Effector memory CD4-positive, alpha-beta T cell (primary cell): ENCODE results near the gene CFAP73.

Experiments
- DNase-seq, 3 donors: peaks; one replicate each; pipeline ENCODE4 v3.0.0-alpha.2; 2020
- H3K27ac ChIP-seq: 2 replicates; pipeline ENCODE4 v1.7.0; 2013; ENCODE audit warnings: mild to moderate bottlenecking, low read length, moderate library complexity; ENCODE audit not compliant: insufficient read depth, poor library complexity, severe bottlenecking
- H3K27me3 ChIP-seq: replicated peaks from 2 replicates; pipeline ENCODE4 v1.7.0; 2013; ENCODE audit warnings: mild to moderate bottlenecking, low read length; ENCODE audit not compliant: insufficient read depth, control insufficient read depth, poor library complexity, severe bottlenecking
- H3K36me3 ChIP-seq: 2 replicates; pipeline ENCODE4 v1.7.0; 2013; ENCODE audit warnings: mild to moderate bottlenecking, low read length, moderate library complexity; ENCODE audit not compliant: control insufficient read depth, insufficient read depth
- H3K4me1 ChIP-seq: 2 replicates; pipeline ENCODE4 v1.7.0; 2013; ENCODE audit warnings: low read length, mild to moderate bottlenecking; ENCODE audit not compliant: control insufficient read depth, insufficient read depth, poor library complexity, severe bottlenecking
- H3K4me3 ChIP-seq: 2 replicates; pipeline ENCODE4 v1.7.0; 2013; ENCODE audit warnings: low read length, low read depth, mild to moderate bottlenecking; ENCODE audit not compliant: insufficient read depth, poor library complexity, severe bottlenecking
- H3K9me3 ChIP-seq: 2 replicates; pipeline ENCODE4 v1.7.0; 2013; ENCODE audit warnings: mild to moderate bottlenecking, low read length, moderate library complexity; ENCODE audit not compliant: control insufficient read depth

Gene CFAP73

DNA sequence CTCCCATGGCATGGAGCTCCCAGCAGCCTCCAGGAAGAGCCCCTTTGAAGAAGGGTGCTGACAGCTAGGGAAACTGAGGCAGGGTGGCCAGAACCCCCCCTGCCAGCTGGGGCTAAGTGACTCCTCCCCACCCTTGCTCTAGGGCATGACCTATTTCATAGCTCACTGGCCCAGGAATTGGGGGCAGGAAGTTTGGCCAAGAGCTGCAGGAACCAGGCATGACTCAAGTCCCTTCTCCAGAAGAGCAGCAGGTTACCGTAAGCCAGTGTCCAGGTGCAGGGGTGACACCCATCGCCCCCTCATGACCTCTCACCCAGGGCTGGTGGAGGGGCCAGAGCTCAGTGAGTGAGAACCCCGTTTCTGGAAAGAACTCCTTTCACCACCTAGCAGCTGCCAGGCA lies 15.9 kb upstream of the CFAP73 start:
- no peaks in the 10 kb centered on the region for H3K27me3 ChIP-seq
- no peaks in the 10 kb centered on the region for H3K36me3 ChIP-seq
- H3K27ac ChIP-seq = no peak overlapping the region
- no peak overlapping the region for H3K4me3 ChIP-seq
- no peak for DNase-seq
- H3K9me3 ChIP-seq = no peaks in the 10 kb centered on the region
- H3K4me1 ChIP-seq = peaks cover 12% of the 10 kb centered on the region

DNA sequence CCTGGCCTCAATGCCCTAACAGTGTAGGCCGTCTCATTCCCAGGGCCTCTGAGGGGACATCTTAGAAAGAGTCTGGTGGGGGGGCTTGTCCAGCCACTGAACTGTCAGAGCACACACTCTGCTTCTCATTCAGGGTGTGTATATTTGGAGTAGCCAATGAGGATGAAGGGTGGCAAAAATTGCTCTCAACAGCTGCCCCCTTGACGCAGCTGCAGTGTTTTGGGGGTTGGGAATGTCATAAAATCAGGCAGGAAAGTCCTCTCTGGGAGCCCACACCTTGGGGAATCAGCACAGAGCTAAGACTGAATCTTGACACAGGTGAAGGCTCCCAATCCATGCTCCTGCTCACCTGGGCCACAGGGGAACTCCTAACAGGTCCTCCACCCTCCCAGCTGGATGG lies 15.5 kb upstream of the CFAP73 start:
- no peaks in the 10 kb centered on the region for H3K27me3 ChIP-seq
- H3K27ac ChIP-seq = no peak overlapping the region
- no peak for DNase-seq
- H3K9me3 ChIP-seq = no peaks in the 10 kb centered on the region
- no peaks in the 10 kb centered on the region for H3K36me3 ChIP-seq
- H3K4me1 ChIP-seq = peaks cover 12% of the 10 kb centered on the region
- no peak overlapping the region for H3K4me3 ChIP-seq

DNA sequence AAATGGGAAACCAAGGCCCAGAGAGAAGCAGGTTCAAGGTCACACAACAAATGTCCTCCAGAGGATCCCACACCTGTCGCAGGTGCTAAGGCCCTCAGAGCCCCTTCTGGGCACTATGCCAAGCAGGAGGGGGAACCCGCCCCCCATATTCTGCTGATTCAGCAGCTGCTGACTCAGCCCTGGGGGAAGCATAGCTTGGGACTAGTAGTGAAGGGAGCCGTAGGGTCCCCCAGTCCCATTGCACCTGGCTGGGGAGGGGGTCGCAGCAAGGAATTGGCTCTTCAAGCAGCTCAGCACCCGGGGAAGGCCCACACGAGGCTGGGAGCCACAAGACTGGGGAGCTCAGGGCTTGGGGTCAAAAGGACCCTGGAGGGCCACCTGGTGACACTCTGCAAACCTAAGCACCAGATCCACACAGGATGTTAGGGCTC lies 15.0 kb upstream of the CFAP73 start:
- Histone ChIP-seq H3K36me3 (no peaks in the 10 kb centered on the region), H3K27ac (no peak overlapping the region), H3K4me3 (no peak overlapping the region), H3K27me3 (no peaks in the 10 kb centered on the region), H3K9me3 (no peaks in the 10 kb centered on the region), H3K4me1 (peaks cover 12% of the 10 kb centered on the region)
- no peak for DNase-seq

DNA sequence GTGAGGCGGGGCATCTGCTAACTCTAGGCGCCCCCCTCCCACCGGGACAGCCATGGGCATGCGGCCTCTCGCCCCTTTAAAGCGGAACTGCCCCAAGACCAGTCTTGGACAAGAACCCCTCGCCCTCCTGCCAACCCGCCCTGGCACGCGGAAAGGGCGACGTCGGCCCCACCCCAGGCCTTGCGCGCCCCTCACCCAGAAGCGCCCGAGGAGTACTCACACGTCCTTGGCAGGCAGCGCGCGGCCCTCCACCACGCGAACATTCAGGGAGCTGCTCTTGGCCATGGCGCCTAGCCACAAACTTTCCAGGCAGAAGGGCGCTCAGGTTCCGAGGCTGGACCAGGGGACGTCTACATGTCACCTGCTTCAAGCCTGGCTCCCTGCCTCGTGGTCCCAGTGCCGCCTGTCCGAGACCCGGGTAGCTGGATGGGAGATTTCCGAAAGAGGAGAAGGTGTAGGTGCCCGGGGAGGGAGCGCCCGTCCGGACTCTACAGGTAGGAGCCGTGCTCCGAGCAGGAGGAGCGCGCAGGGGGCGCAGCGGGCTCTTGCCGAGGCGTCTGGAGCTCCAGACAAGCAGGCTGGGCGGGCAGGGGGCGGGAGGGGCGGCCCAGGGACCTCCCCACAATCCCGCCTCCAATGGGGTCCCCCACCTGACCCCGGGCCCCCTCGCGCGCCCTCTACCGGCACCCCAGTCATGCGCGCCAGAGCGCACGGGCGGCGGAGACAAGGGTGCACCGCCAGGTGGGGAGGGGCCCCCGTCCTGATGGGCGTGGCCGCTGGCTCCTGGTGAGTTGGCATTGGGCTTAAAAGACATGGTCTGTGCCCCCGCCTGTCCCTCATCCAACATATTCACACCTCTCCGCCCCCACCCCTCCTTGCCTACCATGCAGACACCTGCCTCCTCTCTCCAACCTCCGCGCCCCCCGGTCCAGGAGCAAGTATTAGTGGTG lies 14.1 kb upstream of the CFAP73 start, which contains the start of gene RASAL1:
RASAL1 (minus strand) TSS at position 584 of the 950 bp plus-strand sequence; CDS start at position 285, 299 bp downstream.
- Histone ChIP-seq H3K36me3 (no peaks in the 10 kb centered on the region), H3K4me1 (peaks cover 12% of the 10 kb centered on the region), H3K27me3 (no peaks in the 10 kb centered on the region), H3K9me3 (no peaks in the 10 kb centered on the region), H3K27ac (peak within 1 kb of the TSS; percentile 29), H3K4me3 (peak within 1 kb of the TSS; percentile 51)
- peak; percentile 51 to 70 (median 54) for DNase-seq

DNA sequence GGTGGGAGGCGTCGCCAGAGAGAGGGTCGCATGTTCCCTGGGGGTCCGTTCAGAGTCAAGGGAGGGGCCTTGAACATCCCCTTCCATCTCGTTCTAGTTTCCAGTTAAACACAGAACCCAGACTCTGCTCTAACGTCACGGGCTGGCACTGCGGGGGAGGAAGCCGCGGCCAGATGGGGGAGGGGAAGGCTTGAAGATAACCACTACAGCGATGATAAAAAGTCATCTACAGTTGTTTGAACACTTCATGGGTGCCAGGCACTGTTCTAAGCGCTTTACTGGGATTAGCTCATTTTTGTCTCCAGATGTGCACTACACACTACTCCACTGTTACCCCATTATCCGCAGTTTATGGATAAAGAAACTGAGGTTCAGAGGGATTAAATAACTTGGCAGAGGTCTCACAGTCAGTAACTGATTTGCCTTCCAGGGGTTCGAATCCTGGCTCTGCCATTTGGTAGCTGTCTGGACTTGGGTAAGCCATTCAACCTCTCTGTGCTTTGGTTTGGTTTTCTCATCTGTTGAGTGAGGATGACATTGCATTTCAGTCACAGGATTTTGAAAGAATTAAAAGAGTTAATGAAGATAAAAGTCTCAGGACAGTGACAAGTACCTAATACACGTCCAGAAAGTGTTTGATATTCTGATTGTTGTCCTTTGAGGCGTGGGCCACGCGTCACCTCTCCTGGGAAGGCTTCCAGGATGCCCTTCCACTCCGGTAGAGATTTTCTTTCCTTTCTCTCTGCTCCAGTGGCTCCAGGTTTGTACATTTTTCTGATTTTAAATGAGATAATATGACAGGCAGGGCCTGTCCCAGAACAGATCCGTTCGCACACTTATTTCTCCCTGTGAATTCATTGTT lies 13.2 kb upstream of the CFAP73 start:
- no peaks in the 10 kb centered on the region for H3K36me3 ChIP-seq
- peak overlapping the region; percentile 29 for H3K27ac ChIP-seq
- DNase-seq = peak; percentile 16 to 46 (median 22)
- H3K27me3 ChIP-seq = no peaks in the 10 kb centered on the region
- H3K9me3 ChIP-seq = no peaks in the 10 kb centered on the region
- H3K4me1 ChIP-seq = peaks cover 12% of the 10 kb centered on the region
- H3K4me3 ChIP-seq = peak overlapping the region; percentile 30

DNA sequence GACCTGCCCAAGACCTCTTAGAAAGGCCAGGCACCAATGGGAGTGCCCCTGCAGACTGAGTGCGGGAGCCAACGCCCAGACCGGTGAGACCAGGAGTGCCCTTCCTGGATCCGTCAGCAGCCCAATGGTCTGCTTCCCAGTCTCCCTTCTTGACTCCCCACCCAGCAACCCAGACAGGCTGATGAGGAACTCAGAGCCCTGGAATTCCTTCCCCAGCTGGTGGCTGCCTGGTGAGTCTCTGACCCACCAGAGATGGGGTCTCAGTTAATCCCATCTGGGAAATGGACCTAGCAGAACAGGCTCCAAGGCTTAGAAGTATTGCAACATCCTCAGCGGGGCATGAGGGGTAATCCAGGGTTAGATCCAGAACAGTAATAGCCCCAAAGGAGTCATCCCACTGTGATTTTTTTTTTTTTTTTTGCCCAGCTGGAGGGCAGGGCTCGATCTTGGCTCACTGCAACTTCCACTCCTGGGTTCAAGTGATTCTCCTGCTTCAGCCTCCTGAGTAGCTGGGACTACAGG lies 12.5 kb upstream of the CFAP73 start:
- no peak overlapping the region for H3K4me3 ChIP-seq
- H3K4me1 ChIP-seq = peaks cover 12% of the 10 kb centered on the region
- H3K9me3 ChIP-seq = no peaks in the 10 kb centered on the region
- H3K27ac ChIP-seq = no peak overlapping the region
- H3K27me3 ChIP-seq = no peaks in the 10 kb centered on the region
- H3K36me3 ChIP-seq = no peaks in the 10 kb centered on the region
- no peak for DNase-seq

DNA sequence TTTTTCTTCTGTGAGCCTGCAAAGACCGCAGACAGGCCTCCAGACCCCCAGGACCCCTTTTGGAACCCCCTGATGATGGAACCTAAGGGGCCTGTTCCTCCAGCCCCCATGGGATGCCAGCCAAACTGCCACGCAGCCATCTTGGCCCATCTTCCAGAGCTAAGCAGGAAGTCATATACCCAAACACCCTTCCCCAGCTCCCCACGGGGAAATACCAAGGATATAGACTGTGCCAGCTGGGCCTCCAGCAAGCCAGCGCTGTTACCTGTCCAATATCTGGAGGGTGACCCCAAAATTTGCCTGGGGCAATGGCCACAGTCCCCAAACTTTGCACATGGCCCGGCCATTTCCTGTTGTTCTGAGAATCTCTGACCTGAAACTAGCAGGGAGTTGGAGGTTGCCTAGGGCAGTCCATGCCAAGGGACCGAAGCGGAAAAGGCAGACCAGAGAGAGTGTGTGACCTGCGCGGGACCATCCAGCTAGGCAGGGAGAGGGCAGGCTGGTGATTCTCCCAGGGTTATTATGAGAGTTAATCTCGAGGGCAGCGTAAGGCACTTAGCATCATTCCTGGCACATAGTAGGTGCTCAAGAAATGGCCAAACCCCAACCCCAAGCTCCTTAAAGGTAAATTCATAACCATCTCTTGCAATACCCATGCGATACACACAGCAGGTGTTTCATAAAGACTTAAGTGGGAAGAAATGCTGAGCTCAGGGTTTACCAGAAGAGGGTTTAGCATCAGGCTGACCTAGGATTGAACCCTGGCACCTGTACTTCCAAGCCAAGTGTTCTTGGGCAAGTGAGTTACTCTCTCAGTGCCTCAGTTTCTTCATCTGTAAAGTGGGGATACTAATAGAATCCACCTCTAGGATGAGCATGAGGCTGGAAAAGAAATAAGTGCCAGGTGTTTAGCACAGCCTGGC lies 11.4 kb upstream of the CFAP73 start:
- Histone ChIP-seq H3K27me3 (no peaks in the 10 kb centered on the region), H3K4me3 (no peak overlapping the region), H3K36me3 (no peaks in the 10 kb centered on the region), H3K27ac (no peak overlapping the region), H3K4me1 (peaks cover 12% of the 10 kb centered on the region), H3K9me3 (no peaks in the 10 kb centered on the region)
- no peak for DNase-seq

DNA sequence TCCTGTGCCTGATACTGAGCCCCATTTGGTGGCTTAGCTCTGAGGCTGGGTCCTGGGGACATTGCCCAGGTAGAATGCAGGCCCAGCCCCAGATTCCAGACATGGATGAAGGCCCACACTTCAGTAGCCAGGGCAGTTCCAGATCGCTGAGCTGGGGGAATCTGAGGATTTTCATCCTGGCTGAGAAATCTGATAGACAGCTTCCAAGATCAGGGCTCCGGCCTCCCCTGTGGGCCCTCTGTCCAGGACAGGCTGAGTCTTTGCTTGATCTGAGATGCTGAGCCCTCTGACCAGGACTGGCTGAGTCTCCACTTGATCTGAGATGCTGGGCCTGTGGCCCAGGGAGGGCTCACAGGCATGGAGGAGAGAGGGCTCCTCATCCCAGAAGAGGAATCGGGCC lies 10.7 kb upstream of the CFAP73 start:
- no peak for DNase-seq
- Histone ChIP-seq H3K27ac (no peak overlapping the region), H3K36me3 (no peaks in the 10 kb centered on the region), H3K27me3 (no peaks in the 10 kb centered on the region), H3K9me3 (no peaks in the 10 kb centered on the region), H3K4me1 (peaks cover 12% of the 10 kb centered on the region), H3K4me3 (no peak overlapping the region)

DNA sequence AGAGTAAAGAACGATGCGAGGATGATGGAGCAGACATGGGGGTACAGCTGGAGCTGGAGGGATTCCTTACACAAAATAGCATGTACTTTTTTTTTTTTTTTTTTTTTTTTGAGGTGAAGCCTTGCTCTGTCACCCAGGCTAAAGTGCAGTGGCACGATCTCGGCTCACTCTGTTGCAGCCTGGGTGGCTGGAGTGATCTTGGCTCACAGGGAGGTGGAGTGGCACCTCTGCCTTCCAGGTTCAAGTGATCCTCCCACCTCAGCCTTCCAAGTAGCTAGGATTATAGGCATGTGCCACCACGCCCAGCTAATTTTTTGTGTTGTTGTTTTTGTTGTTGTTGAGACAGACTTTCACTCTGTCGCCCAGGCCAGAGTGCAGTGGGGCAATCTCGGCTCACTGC lies 8.8 kb upstream of the CFAP73 start:
- H3K4me3 ChIP-seq = no peak overlapping the region
- no peaks in the 10 kb centered on the region for H3K27me3 ChIP-seq

More for the DNA sequence above, 8.8 kb upstream of the CFAP73 start:
- DNase-seq = no peak
- Histone ChIP-seq H3K36me3 (no peaks in the 10 kb centered on the region), H3K27ac (no peak overlapping the region), H3K9me3 (no peaks in the 10 kb centered on the region), H3K4me1 (peaks cover 4% of the 10 kb centered on the region)
